Panc1 (cell line): ENCODE results near the gene CXCL16. TPM values are rescaled to one million over a fixed set of nuclear protein-coding genes. Genes with fewer than 3 reads are reported as not detected.

Experiments used
- ATAC-seq: fragments of 200-7000 bp; cut with Tn5 transposase; 2 replicates; pipeline ENCODE4 v1.9.1; 2020; ENCODE audit warnings: mild to moderate bottlenecking, moderate library complexity
- BruUV-seq: library from RNA; stranded (reverse); fragments of 400-500 nt; replicated peaks from 2 replicates; lab custom pipeline; 2021; lab: Mats Ljungman, UMichigan
- CTCF ChIA-PET: fragments of 300-600 bp; sonication (Branson Sonifier 250); formaldehyde crosslinking; loops from one replicate; lab custom pipeline; 2022; ENCODE audit warnings: antibody characterized with exemption; lab: Charles Lee
- POLR2A ChIA-PET: fragments of 300-600 bp; sonication (Branson Sonifier 250); formaldehyde crosslinking; loops from one replicate; lab custom pipeline; 2022; ENCODE audit warnings: antibody characterized with exemption; lab: Charles Lee
- DNase-seq: peaks from one replicate; pipeline ENCODE4 v3.0.0-alpha.2; 2010; ENCODE audit warnings: low read depth, low spot score
- H3K27ac ChIP-seq: 2 replicates; pipeline ENCODE4 v1.5.1; 2011; ENCODE audit warnings: mild to moderate bottlenecking, low read length, inconsistent platforms
- H3K27me3 ChIP-seq: fragments of 200-500 bp; sonication (Bioruptor generic); 2 replicates; pipeline ENCODE4 v1.6.0; 2014; ENCODE audit warnings: low read length, inconsistent platforms; ENCODE audit not compliant: control insufficient read depth, insufficient read depth
- H3K36me3 ChIP-seq: fragments of 200-500 bp; sonication (Bioruptor generic); 2 replicates; pipeline ENCODE4 v1.5.1; 2014; ENCODE audit warnings: inconsistent platforms, mild to moderate bottlenecking, low read length, moderate library complexity; ENCODE audit not compliant: control insufficient read depth, insufficient read depth
- H3K4me1 ChIP-seq: 2 replicates; pipeline ENCODE4 v1.5.1; 2011; ENCODE audit warnings: inconsistent platforms, mild to moderate bottlenecking, low read length, moderate library complexity; ENCODE audit not compliant: control insufficient read depth, insufficient read depth
- H3K4me3 ChIP-seq, 2 experiments: 2 replicates each; pipeline ENCODE4 v1.5.1; 2011 to 2012; ENCODE audit warnings: low read depth in 2 of 2, low read length in 2 of 2, mild to moderate bottlenecking in 2 of 2, inconsistent platforms in 1 of 2, moderate library complexity in 1 of 2
- H3K9me3 ChIP-seq: fragments of 200-500 bp; sonication (Bioruptor generic); 2 replicates; pipeline ENCODE4 v1.5.1; 2014; ENCODE audit warnings: low read depth, mild to moderate bottlenecking, inconsistent platforms, low read length, moderate library complexity; ENCODE audit not compliant: control insufficient read depth, insufficient read depth
- CTCF ChIP-seq: fragments of 450-650 bp; IDR thresholded peaks from 2 replicates; pipeline ENCODE4 v1.5.1; 2017; ENCODE audit warnings: mild to moderate bottlenecking
- POLR2AphosphoS5 ChIP-seq: IDR thresholded peaks from 2 replicates; pipeline ENCODE4 v1.6.1; 2012; ENCODE audit warnings: mild to moderate bottlenecking, low read depth, low read length, moderate library complexity
- REST ChIP-seq, 2 experiments: IDR thresholded peaks; 2 replicates each; pipeline ENCODE4 v1.6.1; 2011 to 2012; ENCODE audit warnings: low read depth in 2 of 2, control low read depth in 1 of 2, low read length in 1 of 2, mild to moderate bottlenecking in 1 of 2, moderate library complexity in 1 of 2; ENCODE audit not compliant: insufficient read depth in 1 of 2
- SIN3A ChIP-seq: IDR thresholded peaks from 2 replicates; pipeline ENCODE4 v1.6.1; 2012; ENCODE audit warnings: low read depth, mild to moderate bottlenecking, low read length, moderate library complexity, borderline replicate concordance; ENCODE audit not compliant: insufficient read depth
- TCF7L2 ChIP-seq: IDR thresholded peaks from 2 replicates; pipeline ENCODE4 v1.6.1; 2011; ENCODE audit warnings: mild to moderate bottlenecking, low read depth, low read length, inconsistent platforms
- in situ Hi-C: cut with HindIII; loops from 2 replicates; pipeline ENCODE4 v1.10.0; 2016; ENCODE audit warnings: low sequenced_read_pairs, low pct_unique_long_range_greater_than_20kb
- intact Hi-C: fragments of 100-400 bp; cut with micrococcal nuclease; formaldehyde crosslinking; loops from one replicate; pipeline ENCODE4 v1.10.0; 2022; ENCODE audit not compliant: unreplicated experiment
- total RNA-seq: library from RNA; stranded (reverse); gene quantifications from one replicate; pipeline ENCODE4 v1.2.1, GENCODE V29; 2021; ENCODE audit not compliant: unreplicated experiment

The CXCL16 gene
- total RNA-seq, 1 experiment from 2014 or later: 5.3 TPM

GRCh38 chr17:4782652-4783051, 42.9 kb upstream of the CXCL16 start:
- POLR2A ChIA-PET: no interaction called here
- CTCF ChIA-PET: no interaction called here

GRCh38 chr17:4780325-4780955, 40.7 kb upstream of the CXCL16 start:
- no peak overlapping the region for H3K27ac ChIP-seq
- no peaks in the 10 kb centered on the region for H3K36me3 ChIP-seq
- DNase-seq (no peak), ATAC-seq (no peak)
- BruUV-seq: no TSS peak
- H3K4me1 ChIP-seq: no peaks in the 10 kb centered on the region
- CTCF ChIA-PET: no interaction called here
- TF ChIP-seq TCF7L2 (no peak), REST (IDR thresholded peaks at IDR 0.05; ENCODE audit: insufficient read depth in 1 of 2, low read depth in 2 of 2, low read length in 1 of 2) (no peak), POLR2AphosphoS5 (no peak), SIN3A (no peak), CTCF (no peak)
- no peaks in the 10 kb centered on the region for H3K9me3 ChIP-seq
- no peaks in the 10 kb centered on the region for H3K27me3 ChIP-seq
- H3K4me3 ChIP-seq: no peak overlapping the region
- in situ Hi-C loops: no loop called here
- intact Hi-C loops: no loop called here
- POLR2A ChIA-PET: no interaction called here

More at GRCh38 chr17:4782652-4783051, 42.9 kb upstream of the CXCL16 start:
- no peak for ATAC-seq
- no peaks in the 10 kb centered on the region for H3K4me1 ChIP-seq
- H3K36me3 ChIP-seq: no peaks in the 10 kb centered on the region
- H3K27me3 ChIP-seq: no peaks in the 10 kb centered on the region
- no peaks in the 10 kb centered on the region for H3K9me3 ChIP-seq
- BruUV-seq: no TSS peak
- DNase-seq: no peak
- H3K27ac ChIP-seq: no peak overlapping the region
- no peak for TF ChIP-seq SIN3A
- no peak for TF ChIP-seq POLR2AphosphoS5
- no peak for TF ChIP-seq REST (IDR thresholded peaks at IDR 0.05; ENCODE audit: insufficient read depth in 1 of 2, low read depth in 2 of 2, low read length in 1 of 2)
- TF ChIP-seq CTCF: no peak
- TF ChIP-seq TCF7L2: no peak
- H3K4me3 ChIP-seq: no peak overlapping the region
- in situ Hi-C loops: no loop called here
- intact Hi-C loops: no loop called here
